DMS153 (cell line): ENCODE measurements around the gene PCIF1.

Experiments
- DNase-seq: peaks from one replicate; lab custom pipeline; 2025; lab: John Stamatoyannopoulos, UW

The PCIF1 gene

DNA sequence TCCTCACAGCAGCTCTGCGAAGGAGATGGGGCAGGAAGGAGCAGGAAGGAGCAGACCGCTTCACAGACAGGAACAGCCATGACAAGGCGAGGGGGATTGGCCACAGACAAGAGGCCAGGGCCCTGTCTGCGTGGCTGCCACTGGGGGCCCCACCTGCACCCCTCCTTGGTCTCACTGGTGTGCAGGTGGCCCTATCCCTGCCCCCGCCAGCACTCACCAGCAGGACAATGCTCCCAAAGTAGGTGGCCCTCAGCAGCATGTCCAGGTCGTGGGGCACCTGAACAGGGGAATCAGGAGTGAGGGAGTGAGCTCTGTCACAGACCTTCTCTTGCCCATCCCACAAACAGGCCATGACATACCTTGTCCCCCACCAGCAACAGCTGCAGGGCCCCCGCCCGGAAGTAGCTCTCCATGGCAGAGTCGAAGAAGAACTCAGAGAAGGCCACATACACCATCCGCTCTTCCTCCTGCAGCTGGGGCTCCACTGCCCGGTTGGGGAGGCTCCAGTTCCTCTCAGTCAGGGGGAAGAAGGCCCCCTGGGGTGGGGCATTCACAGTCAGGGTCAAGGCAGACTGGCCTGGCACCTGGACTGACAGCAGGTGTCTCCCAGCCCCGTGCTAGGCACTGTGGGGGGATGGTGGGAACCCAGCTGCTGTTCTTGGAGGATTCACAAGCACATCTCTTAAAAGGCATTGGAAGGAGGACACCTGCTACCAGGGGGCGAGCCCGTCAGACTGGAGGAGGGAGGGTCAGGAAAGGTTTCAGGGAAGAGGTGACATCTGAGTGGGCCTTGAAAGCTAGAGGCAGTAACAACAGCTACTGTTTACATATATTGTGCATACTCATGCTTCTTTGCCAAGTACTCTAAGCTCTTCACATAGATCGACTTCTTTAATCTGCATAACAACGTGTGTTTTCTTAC lies 29.6 kb upstream of the PCIF1 start:
- no peak for DNase-seq

DNA sequence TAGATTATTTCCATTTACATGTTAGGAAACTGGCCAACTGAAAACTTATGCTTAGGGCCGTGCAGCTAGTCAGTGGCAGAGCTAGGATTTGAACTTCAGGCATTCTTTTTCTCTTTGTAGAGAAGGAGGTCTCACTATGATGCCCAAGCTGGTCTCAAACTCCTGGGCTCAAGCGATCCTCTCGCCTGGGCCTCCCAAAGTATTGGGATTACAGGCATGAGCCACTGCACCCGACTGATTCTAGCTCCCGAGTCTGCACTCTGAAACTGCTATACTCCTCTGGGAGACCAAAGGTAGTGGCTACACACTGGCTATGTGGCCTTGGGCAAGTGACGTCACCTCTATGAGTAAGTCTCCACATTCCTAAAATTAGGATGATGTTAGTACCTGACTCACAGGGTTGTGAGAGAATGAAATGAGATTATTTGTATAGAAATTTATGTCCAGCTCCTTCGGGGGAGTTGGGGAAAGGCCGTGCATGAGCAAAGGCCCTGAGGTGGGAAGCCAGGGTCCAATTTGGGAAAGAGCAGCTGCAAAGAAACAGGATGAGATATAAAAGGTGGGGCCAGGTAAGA lies 28.9 kb upstream of the PCIF1 start:
- DNase-seq = no peak

GRCh38 chr20:45907219-45907948 lies 27.1 kb upstream of the PCIF1 start:
- no peak for DNase-seq

- no peak for DNase-seq
These were observed 26.4 kb upstream of the PCIF1 start for GRCh38 chr20:45908084-45908483.

DNA sequence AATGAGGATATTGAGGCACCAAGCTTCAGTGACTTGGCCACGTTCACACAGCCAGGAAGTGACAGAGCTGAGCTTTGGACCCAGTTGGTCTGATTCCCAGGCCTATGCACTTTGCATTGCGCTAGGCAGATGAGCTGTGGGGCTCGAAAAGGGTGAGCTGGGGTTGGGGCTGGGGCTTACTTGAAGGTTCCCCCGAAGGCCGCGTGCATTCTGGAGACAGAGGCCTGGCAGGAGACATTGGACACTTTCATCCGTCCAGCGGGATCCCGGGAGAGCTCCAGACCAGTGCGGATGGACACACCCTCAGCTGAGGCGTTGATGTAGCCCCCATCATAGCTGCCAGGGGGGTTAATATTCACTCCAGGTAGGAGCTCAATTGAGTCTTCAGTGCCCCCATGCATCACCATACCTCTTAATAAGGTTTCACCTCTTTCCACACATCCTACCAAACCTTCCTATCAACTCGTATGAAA lies 25.1 kb upstream of the PCIF1 start:
- DNase-seq = no peak

- no peak for DNase-seq
These were observed 24.4 kb upstream of the PCIF1 start for GRCh38 chr20:45909817-45910669.

- peak; percentile 91 for DNase-seq
These were observed 23.6 kb upstream of the PCIF1 start for GRCh38 chr20:45910670-45911485.

GRCh38 chr20:45911486-45912343 lies 22.8 kb upstream of the PCIF1 start, which contains the start of gene PLTP:
Gene PLTP, minus strand, starts transcription at chr20:45912155. Its CDS starts 703 bp downstream, at chr20:45911452.
- no peak for DNase-seq

GRCh38 chr20:45912344-45912682 lies 22.2 kb upstream of the PCIF1 start:
- no peak for DNase-seq

GRCh38 chr20:45913116-45913515 lies 21.4 kb upstream of the PCIF1 start:
- DNase-seq = no peak

DNA sequence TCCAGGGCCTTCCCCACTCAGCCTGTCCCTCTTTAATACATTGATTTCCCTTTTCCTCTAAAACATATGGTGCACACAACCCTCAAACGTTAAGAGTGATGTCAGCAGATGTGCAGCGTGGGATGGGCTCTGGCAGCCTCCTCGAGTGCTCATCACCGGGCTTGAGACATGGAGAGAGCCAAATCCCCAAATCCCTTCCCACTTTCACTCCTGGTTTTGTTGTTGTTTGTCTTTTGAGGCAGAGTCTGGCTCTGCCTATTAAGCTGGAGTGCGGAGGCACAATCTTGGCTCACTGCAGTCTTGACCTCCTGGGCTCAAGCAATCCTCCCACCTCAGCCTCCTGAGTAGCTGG lies 16.7 kb upstream of the PCIF1 start:
- no peak for DNase-seq

DNA sequence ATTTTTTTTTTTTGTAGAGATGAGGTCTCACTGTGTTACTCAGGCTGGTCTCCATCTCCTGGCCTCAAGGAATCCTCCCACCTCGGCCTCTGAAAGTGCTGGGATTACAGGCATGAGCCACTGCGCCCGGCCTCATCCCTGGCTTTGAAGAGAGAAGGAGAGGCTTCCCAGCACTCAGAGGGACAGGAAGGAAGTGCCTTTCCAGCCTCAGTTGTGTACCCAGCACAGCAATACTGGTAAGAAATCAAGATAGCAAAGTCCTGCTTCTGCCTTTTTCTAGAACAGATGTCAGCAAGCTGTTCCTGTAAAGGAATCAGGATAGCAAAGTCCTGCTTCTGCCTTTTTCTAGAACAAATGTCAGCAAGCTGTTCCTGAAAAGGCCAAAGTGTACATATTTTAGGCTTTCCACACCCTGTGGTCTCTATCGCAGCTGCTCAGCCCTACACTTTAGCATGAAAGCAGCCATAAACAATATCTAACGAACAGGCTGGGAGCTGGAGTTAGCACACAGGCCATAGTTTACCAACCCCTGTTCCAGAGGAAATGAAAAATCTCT lies 16.2 kb upstream of the PCIF1 start:
- DNase-seq = no peak

DNA sequence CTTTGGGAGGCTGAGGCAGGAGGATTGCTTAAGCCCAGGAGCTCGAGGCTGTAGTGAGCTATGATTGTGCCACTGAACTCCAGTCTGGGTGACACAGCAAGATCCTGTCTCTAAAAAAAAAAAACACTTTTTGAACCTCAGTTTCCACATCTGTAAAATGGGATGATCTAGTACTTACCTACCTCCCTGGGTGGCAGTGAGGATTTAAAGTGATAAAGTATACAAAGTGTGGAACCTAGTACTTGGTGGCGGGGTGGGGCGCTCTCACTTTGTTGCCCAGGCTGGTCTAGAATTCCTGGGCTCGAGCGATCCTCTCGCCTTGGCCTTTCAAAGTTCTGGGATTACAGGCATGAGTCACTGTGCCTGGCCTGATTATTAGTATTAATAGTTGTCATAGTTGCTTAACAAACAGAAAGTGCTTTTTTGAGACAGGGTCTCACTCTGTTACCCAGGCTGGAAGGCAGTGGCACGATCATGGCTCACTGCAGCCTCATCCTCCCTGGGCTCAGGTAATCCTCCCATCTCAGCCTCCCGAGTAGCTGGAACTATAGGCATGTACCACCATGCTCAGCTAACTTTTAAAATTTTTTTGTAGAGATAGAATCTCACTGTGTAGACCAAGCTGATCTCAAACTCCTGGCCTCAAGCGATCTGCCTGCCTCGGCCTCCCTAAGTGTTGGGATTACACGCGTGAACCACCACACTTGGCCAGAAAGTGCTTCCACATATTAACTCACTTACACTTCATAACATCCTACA lies 15.5 kb upstream of the PCIF1 start:
- no peak for DNase-seq

DNA sequence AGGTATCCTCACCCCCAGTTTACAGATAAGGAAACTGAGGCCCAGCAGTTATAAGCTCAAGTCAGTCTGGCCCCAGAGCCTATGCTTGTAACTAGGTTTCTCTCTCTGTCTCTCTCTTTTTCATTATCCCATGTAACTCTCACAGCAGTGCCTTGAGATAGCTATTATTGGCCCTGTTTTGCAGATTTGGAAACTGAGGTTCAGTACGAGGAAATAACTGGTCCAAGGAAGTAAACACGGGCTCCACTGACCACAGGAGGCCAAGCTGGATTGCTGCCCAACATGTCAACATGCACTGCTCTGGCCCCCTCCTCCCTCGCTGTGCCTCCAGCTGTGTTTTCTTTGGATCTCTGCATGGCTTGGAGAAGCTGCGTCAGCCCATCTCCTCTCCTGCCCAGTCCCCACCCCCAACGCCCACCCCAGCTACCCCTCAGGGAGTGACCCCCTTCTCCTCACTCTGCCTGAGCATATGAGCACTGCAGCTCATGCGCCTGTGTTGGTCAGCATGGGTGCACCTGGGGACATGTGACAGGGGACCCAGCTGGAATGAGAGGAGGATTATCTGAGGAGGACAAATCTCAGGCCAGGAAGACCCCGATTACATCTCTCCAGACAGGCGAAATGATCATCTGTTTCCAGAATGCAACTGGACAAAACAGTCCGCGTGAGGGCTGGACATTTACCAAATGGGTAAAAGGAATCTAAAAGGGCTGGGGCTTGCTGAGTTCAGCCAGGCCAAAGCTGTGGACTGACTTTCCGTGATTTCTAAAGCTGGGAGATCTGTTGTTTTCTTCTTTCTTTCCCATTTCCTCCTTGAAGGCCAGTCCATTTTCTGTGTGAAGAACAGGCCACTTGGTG lies 14.7 kb upstream of the PCIF1 start:
- no peak for DNase-seq

- DNase-seq = no peak
These were observed 13.8 kb upstream of the PCIF1 start for GRCh38 chr20:45920462-45921336.

DNA sequence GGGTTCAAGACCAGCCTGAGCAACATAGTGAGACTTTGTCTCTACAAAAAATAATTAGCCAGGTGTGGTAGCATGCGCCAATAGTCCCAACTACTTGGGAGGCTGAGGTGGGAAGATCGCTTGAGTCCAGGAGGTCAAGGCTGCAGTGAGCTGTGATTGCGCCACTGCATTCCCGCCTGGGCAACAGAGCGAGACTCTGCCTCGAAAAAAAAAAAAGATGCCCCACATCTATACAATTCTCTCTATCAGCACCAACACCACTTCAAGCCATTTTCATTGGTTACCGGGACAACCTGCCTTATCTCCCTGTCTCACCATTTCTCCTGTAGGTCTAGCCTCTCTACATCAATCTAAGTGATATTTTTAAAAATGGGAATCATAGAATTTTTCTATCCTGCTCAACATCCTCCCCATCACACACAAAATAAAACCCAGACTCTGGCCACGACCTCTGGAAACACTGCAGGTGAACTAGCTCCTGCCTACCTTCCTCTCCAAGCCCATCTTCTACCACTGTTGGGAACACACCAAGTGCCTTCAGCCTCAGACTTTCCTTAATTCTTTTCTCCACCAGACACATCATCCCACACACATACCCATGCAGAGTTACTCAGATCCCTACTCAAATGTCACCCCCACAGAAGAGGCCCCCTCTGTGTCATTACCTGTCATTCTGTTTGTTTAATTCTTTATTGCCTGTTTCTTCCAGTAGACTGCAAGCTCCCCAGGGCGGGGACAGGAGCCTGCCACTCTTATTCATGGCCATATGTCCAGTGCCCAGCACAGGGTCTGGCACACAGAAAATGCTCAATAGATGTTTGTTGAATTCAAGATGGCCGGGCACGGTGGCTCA lies 12.9 kb upstream of the PCIF1 start:
- DNase-seq = no peak
